Measurements from ENCODE around the gene ATPAF1. TPM values are rescaled to one million over a fixed set of nuclear protein-coding genes. Genes with fewer than 3 reads are reported as not detected.
"Not testable (repeated sequence)": the region's sequence is repeated elsewhere in the genome, so short reads cannot be mapped to it uniquely, and the experiment has no call there.

Gene ATPAF1
- total RNA-seq, 1 experiment from 2014 or later = 62.9 TPM

GRCh38 chr1:46655848-46656247, 12.3 kb downstream of the ATPAF1 start:
- no peak for DNase-seq (ENCODE audit: low read depth, low spot score)
- in situ Hi-C loops (cut with HindIII; ENCODE audit: low pct_unique_long_range_greater_than_20kb, low sequenced_read_pairs) = no loop called here

- DNase-seq (ENCODE audit: low read depth, low spot score); in situ Hi-C loops (cut with HindIII; ENCODE audit: low pct_unique_long_range_greater_than_20kb, low sequenced_read_pairs): not testable (repeated sequence)
These were observed 13.5 kb downstream of the ATPAF1 start for GRCh38 chr1:46654698-46655097.

- in situ Hi-C loops (cut with HindIII; ENCODE audit: low pct_unique_long_range_greater_than_20kb, low sequenced_read_pairs) = no loop called here
- DNase-seq (ENCODE audit: low read depth, low spot score) = no peak
These were observed 14.2 kb downstream of the ATPAF1 start for GRCh38 chr1:46654012-46654411.

GRCh38 chr1:46653405-46653958, 14.7 kb downstream of the ATPAF1 start:
- in situ Hi-C loops (cut with HindIII; ENCODE audit: low pct_unique_long_range_greater_than_20kb, low sequenced_read_pairs) = no loop called here
- no peak for DNase-seq (ENCODE audit: low read depth, low spot score)

- in situ Hi-C loops (cut with HindIII; ENCODE audit: low pct_unique_long_range_greater_than_20kb, low sequenced_read_pairs) = no loop called here
- DNase-seq (ENCODE audit: low read depth, low spot score) = no peak
These were observed 15.7 kb downstream of the ATPAF1 start for GRCh38 chr1:46652321-46653100.

- in situ Hi-C loops (cut with HindIII; ENCODE audit: low pct_unique_long_range_greater_than_20kb, low sequenced_read_pairs); DNase-seq (ENCODE audit: low read depth, low spot score): not testable (repeated sequence)
These were observed 17.0 kb downstream of the ATPAF1 start for GRCh38 chr1:46651152-46651551.

GRCh38 chr1:46650491-46650890, 17.7 kb downstream of the ATPAF1 start:
- in situ Hi-C loops (cut with HindIII; ENCODE audit: low pct_unique_long_range_greater_than_20kb, low sequenced_read_pairs) = no loop called here
- DNase-seq (ENCODE audit: low read depth, low spot score) = no peak

- in situ Hi-C loops (cut with HindIII; ENCODE audit: low pct_unique_long_range_greater_than_20kb, low sequenced_read_pairs) = no loop called here
- DNase-seq (ENCODE audit: low read depth, low spot score) = no peak
These were observed 18.4 kb downstream of the ATPAF1 start for GRCh38 chr1:46649764-46650163.

GRCh38 chr1:46647611-46648010, 20.6 kb downstream of the ATPAF1 start:
- no peak for DNase-seq (ENCODE audit: low read depth, low spot score)
- in situ Hi-C loops (cut with HindIII; ENCODE audit: low pct_unique_long_range_greater_than_20kb, low sequenced_read_pairs) = no loop called here

- DNase-seq (ENCODE audit: low read depth, low spot score) = peak; percentile 28
These were observed 21.3 kb downstream of the ATPAF1 start for GRCh38 chr1:46646844-46647243.

GRCh38 chr1:46646331-46646730, 21.8 kb downstream of the ATPAF1 start:
- DNase-seq (ENCODE audit: low read depth, low spot score) = no peak
- in situ Hi-C loops (cut with HindIII; ENCODE audit: low pct_unique_long_range_greater_than_20kb, low sequenced_read_pairs) = no loop called here

More at GRCh38 chr1:46646844-46647243, 21.3 kb downstream of the ATPAF1 start:
- in situ Hi-C loops (cut with HindIII; ENCODE audit: low pct_unique_long_range_greater_than_20kb, low sequenced_read_pairs) = no loop called here

GRCh38 chr1:46645815-46646214, 22.3 kb downstream of the ATPAF1 start:
- in situ Hi-C loops (cut with HindIII; ENCODE audit: low pct_unique_long_range_greater_than_20kb, low sequenced_read_pairs) = no loop called here
- no peak for DNase-seq (ENCODE audit: low read depth, low spot score)

- DNase-seq (ENCODE audit: low read depth, low spot score) = peak; percentile 85
- in situ Hi-C loops (cut with HindIII; ENCODE audit: low pct_unique_long_range_greater_than_20kb, low sequenced_read_pairs) = no loop called here
These were observed 24.8 kb downstream of the ATPAF1 start for GRCh38 chr1:46643368-46643775.

- in situ Hi-C loops (cut with HindIII; ENCODE audit: low pct_unique_long_range_greater_than_20kb, low sequenced_read_pairs) = no loop called here
These were observed 26.0 kb downstream of the ATPAF1 start for GRCh38 chr1:46642115-46642680.

GRCh38 chr1:46639547-46639946, 28.6 kb downstream of the ATPAF1 start:
- in situ Hi-C loops (cut with HindIII; ENCODE audit: low pct_unique_long_range_greater_than_20kb, low sequenced_read_pairs) = no loop called here
- DNase-seq (ENCODE audit: low read depth, low spot score) = no peak

More at GRCh38 chr1:46642115-46642680, 26.0 kb downstream of the ATPAF1 start:
- DNase-seq (ENCODE audit: low read depth, low spot score) = no peak

GRCh38 chr1:46638921-46639320, 29.2 kb downstream of the ATPAF1 start:
- in situ Hi-C loops (cut with HindIII; ENCODE audit: low pct_unique_long_range_greater_than_20kb, low sequenced_read_pairs) = no loop called here
- DNase-seq (ENCODE audit: low read depth, low spot score) = no peak

- in situ Hi-C loops (cut with HindIII; ENCODE audit: low pct_unique_long_range_greater_than_20kb, low sequenced_read_pairs) = no loop called here
- no peak for DNase-seq (ENCODE audit: low read depth, low spot score)
These were observed 30.6 kb downstream of the ATPAF1 start for GRCh38 chr1:46637444-46638083.

- DNase-seq (ENCODE audit: low read depth, low spot score) = no peak
- in situ Hi-C loops (cut with HindIII; ENCODE audit: low pct_unique_long_range_greater_than_20kb, low sequenced_read_pairs) = no loop called here
These were observed 33.0 kb downstream of the ATPAF1 start for GRCh38 chr1:46635205-46635604.

Measured in SK-MEL-5 (cell line).